SK-N-SH (cell line): ENCODE results near the gene POLR3E. TPM values are rescaled to one million over a fixed set of nuclear protein-coding genes. Genes with fewer than 3 reads are reported as not detected.
A peak's percentile ranks its signal among the peaks of the same experiment; 100 is the strongest.

ENCODE experiments used
- CTCF ChIA-PET: fragments of 300-600, 350-600 bp; formaldehyde crosslinking; extraction: SDS; loops from one replicate; lab custom pipeline; 2021; lab: Yijun Ruan, JAX
- POLR2A ChIA-PET: fragments of 350-600 bp; sonication (Branson Sonifier 250); formaldehyde crosslinking; extraction: SDS; loops from one replicate; lab custom pipeline; 2020; ENCODE audit warnings: antibody characterized with exemption, inconsistent platforms; lab: Yijun Ruan, JAX
- DNase-seq: peaks from one replicate; pipeline ENCODE4 v3.0.0; 2012
- H2AFZ ChIP-seq: fragments of 200-600 bp; sonication (generic); 2 replicates; pipeline ENCODE4 v1.8.1; 2016; ENCODE audit warnings: antibody characterized with exemption, mild to moderate bottlenecking, low read depth
- H3F3A ChIP-seq: fragments of 200-600 bp; sonication (generic); replicated peaks from 2 replicates; pipeline ENCODE3; 2016; ENCODE audit warnings: antibody characterized with exemption, mild to moderate bottlenecking; ENCODE audit not compliant: insufficient read depth
- H3K27ac ChIP-seq, 2 experiments: fragments of 200-500 bp in 1 of 2; fragments of 200-600 bp in 1 of 2; sonication (Bioruptor generic) in 1 of 2; sonication (generic), shearing (Covaris generic) in 1 of 2; 2 replicates each; pipeline versions ENCODE4 v1.5.1 to v1.6.1; 2014 to 2016; ENCODE audit warnings: low read depth in 2 of 2, inconsistent platforms in 1 of 2, low read length in 1 of 2, mild to moderate bottlenecking in 1 of 2, mixed read lengths in 1 of 2
- H3K27me3 ChIP-seq: fragments of 200-600 bp; sonication (generic), shearing (Covaris generic); 2 replicates; pipeline ENCODE4 v1.6.1; 2016; ENCODE audit warnings: mixed run types; ENCODE audit not compliant: insufficient read depth
- H3K36me3 ChIP-seq, 2 experiments: fragments of 200-500 bp in 1 of 2; fragments of 200-600 bp in 1 of 2; sonication (Bioruptor generic) in 1 of 2; sonication (generic) in 1 of 2; replicated peaks in 1 of 2; 2 replicates each; pipeline versions ENCODE3 to v1.5.1; 2014 to 2016; ENCODE audit warnings: low read length in 1 of 2, mild to moderate bottlenecking in 1 of 2; ENCODE audit not compliant: insufficient read depth in 2 of 2, control insufficient read depth in 1 of 2
- H3K4me1 ChIP-seq, 2 experiments: fragments of 200-500 bp in 1 of 2; fragments of 200-600 bp in 1 of 2; sonication (Bioruptor generic) in 1 of 2; sonication (generic), shearing (Covaris generic) in 1 of 2; 2 replicates each; pipeline versions ENCODE4 v1.5.1 to v1.6.1; 2014 to 2016; ENCODE audit warnings: low read depth in 1 of 2, low read length in 1 of 2, mixed run types in 1 of 2; ENCODE audit not compliant: insufficient read depth in 2 of 2, control insufficient read depth in 1 of 2
- H3K4me2 ChIP-seq: fragments of 200-600 bp; sonication (generic), shearing (Covaris generic); 2 replicates; pipeline ENCODE4 v1.6.1; 2017; ENCODE audit warnings: mixed run types
- H3K4me3 ChIP-seq, 2 experiments: fragments of 200-500 bp in 1 of 2; fragments of 200-600 bp in 1 of 2; sonication (Bioruptor generic) in 1 of 2; sonication (generic), shearing (Covaris generic) in 1 of 2; 2 replicates each; pipeline versions ENCODE4 v1.5.1 to v1.8.1; 2014 to 2016; ENCODE audit warnings: low read depth in 2 of 2, inconsistent platforms in 1 of 2, low read length in 1 of 2, mild to moderate bottlenecking in 1 of 2, mixed read lengths in 1 of 2, moderate library complexity in 1 of 2
- H3K79me2 ChIP-seq: fragments of 200-600 bp; sonication (generic); 2 replicates; pipeline ENCODE4 v1.8.1; 2017; ENCODE audit warnings: mild to moderate bottlenecking; ENCODE audit not compliant: insufficient read depth
- H3K9ac ChIP-seq: fragments of 200-600 bp; sonication (generic); 2 replicates; pipeline ENCODE4 v1.6.1; 2017; ENCODE audit warnings: mixed run types
- H3K9me2 ChIP-seq: fragments of 200-600 bp; sonication (generic); 2 replicates; pipeline ENCODE4 v1.6.1; 2017; ENCODE audit warnings: mixed run types
- H3K9me3 ChIP-seq: fragments of 200-600 bp; sonication (generic); 2 replicates; pipeline ENCODE4 v1.6.1; 2017; ENCODE audit warnings: mixed run types, mild to moderate bottlenecking, moderate library complexity
- H4K20me1 ChIP-seq: fragments of 200-600 bp; sonication (generic); 2 replicates; pipeline ENCODE4 v1.6.1; 2017; ENCODE audit warnings: mild to moderate bottlenecking, mixed run types; ENCODE audit not compliant: insufficient read depth
- ELF1 ChIP-seq: IDR thresholded peaks from 2 replicates; pipeline ENCODE4 v1.4.0; 2012
- EZH2phosphoT487 ChIP-seq: fragments of 200-600 bp; sonication (generic); IDR thresholded peaks from 2 replicates; pipeline ENCODE4 v1.6.1; 2017; ENCODE audit warnings: low read depth, mixed run types, mild to moderate bottlenecking, antibody characterized with exemption, moderate library complexity, borderline replicate concordance
- FOXJ3 ChIP-seq: sonication (generic); formaldehyde crosslinking; IDR thresholded peaks from 2 replicates; pipeline ENCODE4 v1.5.1; 2020; ENCODE audit warnings: mild to moderate bottlenecking, missing genetic modification reagents
- GABPA ChIP-seq: IDR thresholded peaks from 2 replicates; pipeline ENCODE4 v1.4.0; 2012; ENCODE audit warnings: low read depth, mild to moderate bottlenecking
- GATA2 ChIP-seq: sonication (generic); formaldehyde crosslinking; IDR thresholded peaks from 2 replicates; pipeline ENCODE4 v1.5.0; 2020; ENCODE audit warnings: mild to moderate bottlenecking, missing genetic modification reagents
- IRF3 ChIP-seq: fragments of 150-350 bp; IDR thresholded peaks from 2 replicates; pipeline ENCODE4 v1.6.1; 2016; ENCODE audit warnings: mild to moderate bottlenecking, low read depth, low read length
- JUND ChIP-seq: IDR thresholded peaks from 2 replicates; pipeline ENCODE4 v1.4.0; 2012
- MAX ChIP-seq: IDR thresholded peaks from 2 replicates; pipeline ENCODE4 v1.4.0; 2012; ENCODE audit warnings: low read depth
- MEF2A ChIP-seq: IDR thresholded peaks from 2 replicates; pipeline ENCODE4 v1.4.0; 2012; ENCODE audit warnings: low read depth, borderline replicate concordance
- NFIC ChIP-seq: IDR thresholded peaks from 2 replicates; pipeline ENCODE4 v1.4.0; 2012; ENCODE audit warnings: borderline replicate concordance
- NRF1 ChIP-seq: IDR thresholded peaks from 2 replicates; pipeline ENCODE4 v1.6.1; 2012; ENCODE audit warnings: low read depth, mild to moderate bottlenecking, low read length
- RAD21 ChIP-seq: IDR thresholded peaks from 2 replicates; pipeline ENCODE4 v1.6.1; 2012; ENCODE audit warnings: mild to moderate bottlenecking, low read length
- RFX5 ChIP-seq: IDR thresholded peaks from 2 replicates; pipeline ENCODE4 v1.6.1; 2012; ENCODE audit warnings: mild to moderate bottlenecking, improper control_type of control experiment, low read length
- SIN3A ChIP-seq: IDR thresholded peaks from 2 replicates; pipeline ENCODE4 v1.6.1; 2012; ENCODE audit warnings: low read depth, mild to moderate bottlenecking, low read length, moderate library complexity, borderline replicate concordance
- TEAD4 ChIP-seq: IDR thresholded peaks from 2 replicates; pipeline ENCODE4 v1.4.0; 2012; ENCODE audit warnings: mild to moderate bottlenecking, borderline replicate concordance; ENCODE audit not compliant: insufficient read depth
- USF2 ChIP-seq: fragments of 150-350 bp; IDR thresholded peaks from 2 replicates; pipeline ENCODE4 v1.6.1; 2017; ENCODE audit warnings: antibody characterized with exemption, low read length, low read depth, borderline replicate concordance
- YY1 ChIP-seq: IDR thresholded peaks from 2 replicates; pipeline ENCODE4 v1.4.0; 2012; ENCODE audit warnings: low read depth, mild to moderate bottlenecking
- WGBS: methylation state at CpG from one replicate; pipeline ENCODE4 v1.1.6; 2017; ENCODE audit warnings: low lambda C conversion rate; 5-methylcytosine and 5-hydroxymethylcytosine counted together
- polyA plus RNA-seq, 3 experiments: library from polyadenylated mRNA; depleted of rRNA; stranded (reverse); fragments of >200 nt; gene quantifications; 2 replicates each; pipeline ENCODE4 v1.2.3, GENCODE V29; 2012

POLR3E gene
- polyA plus RNA-seq, 1 of the 3 experiments (the other 2 are of a cell fraction), result 59.6 TPM

- TF ChIP-seq USF2 (peak; percentile 30; the same call in 1 of the 2 replicates), JUND (no peak), RAD21 (peak; percentile 87), EZH2phosphoT487 (no peak), IRF3 (no peak), FOXJ3 (CRISPR knock-in tag) (no peak), YY1 (peak; percentile 96), RFX5 (no peak), MAX (peak; percentile 93), ELF1 (no peak; the same call in 1 of the 2 replicates), GABPA (peak; percentile 65), SIN3A (peak; percentile 90; the same call in 1 of the 2 replicates), MEF2A (peak; percentile 22; the same call in 1 of the 2 replicates), TEAD4 (peak; percentile 95), NFIC (peak; percentile 53; the same call in 1 of the 2 replicates), GATA2 (no peak)
- TF ChIP-seq, all 33 proteins: peak for 21
These were observed at the start of gene POLR3E (continued) for GRCh38 chr16:22297114-22297870.

- TF ChIP-seq IRF3 (no peak), NRF1 (no peak)
- H3K79me2 ChIP-seq, result no peaks in the 10 kb centered on the region
- no peak overlapping the region for H2AFZ ChIP-seq
- no peak for DNase-seq
- H3K9me2 ChIP-seq, result no peaks in the 10 kb centered on the region
- no peaks in the 10 kb centered on the region for H3K4me1 ChIP-seq
- peaks cover 13 to 15% of the 10 kb centered on the region in 2 experiments for H3K36me3 ChIP-seq
- H3F3A ChIP-seq, result no peaks in the 10 kb centered on the region
- H3K27me3 ChIP-seq, result no peaks in the 10 kb centered on the region
- H3K27ac ChIP-seq, result no peak overlapping the region
- no CpG with 5 or more reads among the region's 6 CpGs for WGBS
- no peak overlapping the region for H3K4me3 ChIP-seq
- CTCF ChIA-PET, result no interaction called here
- H3K9me3 ChIP-seq, result no peaks in the 10 kb centered on the region
- H3K4me2 ChIP-seq, result no peak overlapping the region
- H3K9ac ChIP-seq, result no peak overlapping the region
- no peaks in the 10 kb centered on the region for H4K20me1 ChIP-seq
- POLR2A ChIA-PET, result no interaction called here
These were observed 46.7 kb upstream of the POLR3E start for GRCh38 chr16:22250522-22250921.
